GM12891 (cell line): Measurements from ENCODE around the gene TRNP1.

Experiments used
- POLR2A ChIP-seq: IDR thresholded peaks from 2 replicates; pipeline ENCODE4 v1.6.1; 2011; ENCODE audit warnings: low read depth, low read length, control low read depth
- POLR2AphosphoS5 ChIP-seq: IDR thresholded peaks from 2 replicates; pipeline ENCODE4 v1.6.1; 2011; ENCODE audit warnings: low read depth, low read length, control low read depth
- POU2F2 ChIP-seq: IDR thresholded peaks from 2 replicates; pipeline ENCODE4 v1.6.1; 2011; ENCODE audit warnings: low read depth, mild to moderate bottlenecking, control low read depth, low read length, moderate library complexity
- SPI1 ChIP-seq: IDR thresholded peaks from 2 replicates; pipeline ENCODE4 v1.6.1; 2011; ENCODE audit warnings: low read depth, low read length, control low read depth
- TAF1 ChIP-seq: IDR thresholded peaks from 2 replicates; pipeline ENCODE4 v1.6.1; 2011; ENCODE audit warnings: low read depth, low read length, control low read depth

GRCh38 chr1:27006683-27007082, 13.2 kb downstream of the TRNP1 start:
- TF ChIP-seq POLR2AphosphoS5 = no peak
- no peak for TF ChIP-seq POLR2A
- TF ChIP-seq TAF1 = no peak
- no peak for TF ChIP-seq POU2F2
- TF ChIP-seq SPI1 = no peak
